H1 (cell line): ENCODE measurements around the gene TIMP3. TPM values are rescaled to one million over a fixed set of nuclear protein-coding genes. Genes with fewer than 3 reads are reported as not detected.
A peak's percentile ranks its signal among the peaks of the same experiment; 100 is the strongest.

Experiments used
- CTCF ChIA-PET: fragments of 300-600 bp; sonication (Branson Sonifier 250); formaldehyde crosslinking; loops from one replicate; lab custom pipeline; 2021; ENCODE audit not compliant: partially characterized antibody; lab: Charles Lee
- POLR2A ChIA-PET: fragments of 300-600 bp; sonication (Branson Sonifier 250); formaldehyde crosslinking; loops from one replicate; lab custom pipeline; 2021; ENCODE audit warnings: inconsistent platforms; ENCODE audit not compliant: partially characterized antibody; lab: Charles Lee
- DNase-seq, 2 experiments: peaks; one replicate each; pipeline versions ENCODE4 v3.0.0 to v3.0.0-alpha.2; 2010 to 2022; ENCODE audit warnings: low spot score in 2 of 2, low read depth in 1 of 2, mixed read lengths in 1 of 2
- FAIRE-seq: peaks from 2 replicates; lab custom pipeline; 2011; peaks lifted over from hg19 to GRCh38; lab: Jason Lieb, UNC
- H2AFZ ChIP-seq: 2 replicates; pipeline ENCODE4 v1.8.1; 2012; ENCODE audit warnings: low read length, inconsistent platforms
- H2AK5ac ChIP-seq: 2 replicates; pipeline ENCODE4 v1.6.1; 2013; ENCODE audit warnings: low read depth, low read length
- H2BK120ac ChIP-seq: replicated peaks from 2 replicates; pipeline ENCODE3; 2013; ENCODE audit warnings: low read depth, low read length, inconsistent platforms
- H2BK12ac ChIP-seq: 2 replicates; pipeline ENCODE4 v1.6.1; 2013; ENCODE audit warnings: low read depth, low read length
- H2BK15ac ChIP-seq: 2 replicates; pipeline ENCODE4 v1.6.1; 2013; ENCODE audit warnings: low read length
- H2BK20ac ChIP-seq: 2 replicates; pipeline ENCODE4 v1.6.1; 2013; ENCODE audit warnings: low read length
- H2BK5ac ChIP-seq: 2 replicates; pipeline ENCODE4 v1.6.1; 2013; ENCODE audit warnings: low read depth, low read length
- H3K14ac ChIP-seq: 2 replicates; pipeline ENCODE4 v1.6.1; 2013; ENCODE audit warnings: inconsistent platforms; ENCODE audit not compliant: insufficient read length
- H3K18ac ChIP-seq: 2 replicates; pipeline ENCODE4 v1.6.1; 2013; ENCODE audit warnings: low read length; ENCODE audit errors: extremely low read depth
- H3K23ac ChIP-seq: 2 replicates; pipeline ENCODE4 v1.6.1; 2013; ENCODE audit warnings: inconsistent platforms; ENCODE audit not compliant: insufficient read length
- H3K23me2 ChIP-seq: 2 replicates; pipeline ENCODE4 v1.6.1; 2013; ENCODE audit warnings: low read depth, low read length
- H3K27ac ChIP-seq: 2 replicates; pipeline ENCODE4 v1.6.1; 2011; ENCODE audit warnings: low read depth, low read length, inconsistent platforms
- H3K27me3 ChIP-seq, 4 experiments: replicated peaks in 1 of 4; 1 replicate in 1 of 4; 2 replicates in 3 of 4; pipeline versions ENCODE4 v1.6.1 to v1.8.1; 2011 to 2013; ENCODE audit warnings: low read length in 3 of 4, mild to moderate bottlenecking in 3 of 4, inconsistent platforms in 2 of 4, mixed read lengths in 2 of 4, moderate library complexity in 1 of 4; ENCODE audit not compliant: control insufficient read depth in 3 of 4, insufficient read depth in 3 of 4; ENCODE audit errors: extremely low read depth in 1 of 4
- H3K36me3 ChIP-seq, 4 experiments: 2 replicates each; pipeline versions ENCODE4 v1.6.1 to v1.8.1; 2011 to 2013; ENCODE audit warnings: mild to moderate bottlenecking in 4 of 4, low read length in 3 of 4, moderate library complexity in 2 of 4, control low read depth in 1 of 4, inconsistent platforms in 1 of 4; ENCODE audit not compliant: insufficient read depth in 4 of 4, control insufficient read depth in 2 of 4
- H3K4ac ChIP-seq: replicated peaks from 2 replicates; pipeline ENCODE3; 2013; ENCODE audit warnings: low read length, low read depth, mixed read lengths, inconsistent platforms; ENCODE audit not compliant: insufficient read length
- H3K4me1 ChIP-seq, 4 experiments: replicated peaks in 1 of 4; 1 replicate in 1 of 4; 2 replicates in 3 of 4; pipeline versions ENCODE4 v1.6.1 to v1.8.1; 2011 to 2013; ENCODE audit warnings: low read length in 3 of 4, inconsistent platforms in 2 of 4, mixed read lengths in 1 of 4; ENCODE audit not compliant: insufficient read depth in 4 of 4, control insufficient read depth in 3 of 4
- H3K4me2 ChIP-seq, 2 experiments: 2 replicates each; pipeline versions ENCODE4 v1.6.1 to v1.8.1; 2011 to 2013; ENCODE audit warnings: low read depth in 2 of 2, low read length in 2 of 2, control low read depth in 1 of 2, inconsistent platforms in 1 of 2, mild to moderate bottlenecking in 1 of 2; ENCODE audit not compliant: insufficient read depth in 1 of 2
- H3K4me3 ChIP-seq, 4 experiments: fragments of 200-600, 300-600 bp in 1 of 4; sonication (generic), shearing (Covaris generic), sonication (Bioruptor Twin) in 1 of 4; 2 replicates each; pipeline versions ENCODE4 v1.5.1 to v1.8.1; 2011 to 2016; ENCODE audit warnings: low read length in 4 of 4, low read depth in 3 of 4, control low read depth in 2 of 4, inconsistent platforms in 2 of 4, mild to moderate bottlenecking in 2 of 4, mixed read lengths in 1 of 4, moderate library complexity in 1 of 4; ENCODE audit not compliant: insufficient read depth in 2 of 4; ENCODE audit errors: extremely low read depth in 1 of 4
- H3K56ac ChIP-seq: replicated peaks from 2 replicates; pipeline ENCODE3; 2013; ENCODE audit warnings: low read depth, mild to moderate bottlenecking, mixed read lengths, low read length, inconsistent platforms; ENCODE audit not compliant: insufficient read length
- H3K79me1 ChIP-seq: 2 replicates; pipeline ENCODE4 v1.6.1; 2013; ENCODE audit warnings: low read depth, low read length, control low read depth
- H3K79me2 ChIP-seq, 2 experiments: 2 replicates each; pipeline versions ENCODE4 v1.6.1 to v1.8.1; 2012 to 2013; ENCODE audit warnings: low read length in 2 of 2, mild to moderate bottlenecking in 2 of 2, inconsistent platforms in 1 of 2; ENCODE audit not compliant: insufficient read depth in 2 of 2, control insufficient read depth in 1 of 2
- H3K9ac ChIP-seq, 4 experiments: replicated peaks in 1 of 4; 1 replicate in 1 of 4; 2 replicates in 3 of 4; pipeline versions ENCODE4 v1.6.1 to v1.8.1; 2011 to 2013; ENCODE audit warnings: low read depth in 3 of 4, low read length in 3 of 4, control low read depth in 2 of 4, mild to moderate bottlenecking in 2 of 4, moderate library complexity in 2 of 4, inconsistent platforms in 1 of 4; ENCODE audit errors: extremely low read depth in 1 of 4
- H3K9me3 ChIP-seq, 2 experiments: 2 replicates each; pipeline versions ENCODE4 v1.6.1 to v1.8.1; 2012 to 2013; ENCODE audit warnings: mild to moderate bottlenecking in 2 of 2, moderate library complexity in 2 of 2, control low read depth in 1 of 2, inconsistent platforms in 1 of 2, low read depth in 1 of 2, low read length in 1 of 2, mixed read lengths in 1 of 2; ENCODE audit not compliant: insufficient read depth in 2 of 2
- H4K20me1 ChIP-seq, 2 experiments: replicated peaks in 1 of 2; 2 replicates each; pipeline versions ENCODE3 to v1.8.1; 2011 to 2013; ENCODE audit warnings: inconsistent platforms in 2 of 2, low read length in 2 of 2, mild to moderate bottlenecking in 1 of 2; ENCODE audit not compliant: insufficient read depth in 2 of 2, control insufficient read depth in 1 of 2
- H4K5ac ChIP-seq: 2 replicates; pipeline ENCODE4 v1.6.1; 2013; ENCODE audit warnings: low read length, low read depth, mixed read lengths, inconsistent platforms; ENCODE audit not compliant: insufficient read length
- H4K8ac ChIP-seq: 2 replicates; pipeline ENCODE4 v1.8.0; 2013; ENCODE audit warnings: mild to moderate bottlenecking, moderate library complexity, low read length, inconsistent platforms; ENCODE audit not compliant: insufficient read depth; ENCODE audit errors: extremely low read depth
- H4K91ac ChIP-seq: replicated peaks from 2 replicates; pipeline ENCODE3; 2013; ENCODE audit warnings: low read length, mixed read lengths, inconsistent platforms; ENCODE audit not compliant: insufficient read length
- EZH2 ChIP-seq: fragments of 200-600 bp; sonication (generic); IDR thresholded peaks from 2 replicates; pipeline ENCODE4 v1.7.1; 2012; ENCODE audit warnings: low read depth, mild to moderate bottlenecking, moderate library complexity, low read length, inconsistent platforms; ENCODE audit not compliant: severe bottlenecking
- MAFK ChIP-seq: IDR thresholded peaks from 2 replicates; pipeline ENCODE4 v1.6.1; 2012; ENCODE audit warnings: low read depth, mild to moderate bottlenecking, improper control_type of control experiment, low read length
- RAD21 ChIP-seq, 2 experiments: IDR thresholded peaks in 1 of 2; conservative IDR thresholded peaks in 1 of 2; 2 replicates each; pipeline ENCODE4 v1.6.1; 2011; ENCODE audit warnings: low read depth in 2 of 2, low read length in 2 of 2, improper control_type of control experiment in 1 of 2, inconsistent platforms in 1 of 2, mild to moderate bottlenecking in 1 of 2, moderate library complexity in 1 of 2
- WGBS, 2 experiments: shearing (Covaris generic) in 1 of 2; methylation state at CpG; one replicate each; pipeline versions ENCODE4 v1.1.6 to v1.1.7; 2013 to 2015; ENCODE audit warnings: low lambda C conversion rate in 2 of 2, mixed read lengths in 2 of 2, inconsistent platforms in 1 of 2, low coverage in 1 of 2, missing lambda C conversion rate in 1 of 2; ENCODE audit not compliant: insufficient replicate concordance in 2 of 2, insufficient coverage in 1 of 2, insufficient read length in 1 of 2; ENCODE audit errors: extremely low coverage in 1 of 2, missing lambda C conversion rate in 1 of 2; 5-methylcytosine and 5-hydroxymethylcytosine counted together
- polyA plus RNA-seq, 7 experiments: library from polyadenylated mRNA; depleted of rRNA in 3 of 7; stranded (reverse) in 5 of 7; unstranded in 2 of 7; fragments of >200 nt in 5 of 7; fragments of 200-250 nt in 2 of 7; gene quantifications; 1 replicate in 5 of 7; 2 replicates in 1 of 7; 4 replicates in 1 of 7; pipeline versions ENCODE4 v1.2.1 to v1.2.3, GENCODE V29; 2011 to 2013; ENCODE audit warnings: missing spikeins in 2 of 7, mixed read lengths in 2 of 7
- total RNA-seq: library from RNA; stranded (reverse); fragmentation: NEBNext Ultra II Directional; extraction: Animal tissue kit (Norgen Biotek cat#: 25700); gene quantifications from 2 replicates; pipeline ENCODE4 v1.2.1, GENCODE V29; 2021

The TIMP3 gene
- total and polyA plus RNA-seq, 2 of the 8 experiments (the other 6 are each of a cell fraction or from before 2014, with no cell fraction given), result 1.3 to 4.7 TPM

DNA sequence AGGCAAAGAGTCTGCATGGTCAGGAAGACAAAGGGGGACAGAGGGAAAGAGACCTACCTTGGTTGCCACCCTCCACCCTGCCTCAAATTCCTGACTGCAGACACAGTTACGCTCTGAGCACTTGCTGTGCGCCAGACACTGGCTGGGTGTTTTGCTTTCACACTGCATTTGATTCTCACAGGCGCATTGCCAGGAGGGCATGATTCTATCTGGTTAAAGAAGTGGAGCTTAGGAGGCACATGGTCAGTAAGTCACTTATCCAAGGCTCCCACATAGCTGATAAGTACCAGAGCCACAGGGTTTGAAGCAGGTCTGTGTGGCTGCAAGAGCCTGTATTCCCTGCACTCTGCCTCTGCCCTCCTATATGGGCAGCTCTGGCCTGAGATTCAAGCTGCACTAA lies 103.9 kb downstream of the TIMP3 start:
- H3K79me2 ChIP-seq, result no peaks in the 10 kb centered on the region
- POLR2A ChIA-PET, result no interaction called here
- no peak for FAIRE-seq
- H4K8ac ChIP-seq, result peak overlapping the region; percentile 9; the same call in 1 of the 2 replicates
- H3K9me3 ChIP-seq, result no peaks in the 10 kb centered on the region
- no peaks in the 10 kb centered on the region for H3K4me1 ChIP-seq
- no peak overlapping the region for H3K4me3 ChIP-seq
- no peak overlapping the region for H4K91ac ChIP-seq
- TF ChIP-seq RAD21 (IDR thresholded peaks at IDR 0.05 in 1 of 2, conservative IDR thresholded peaks at IDR 0.05 in 1 of 2; ENCODE audit: low read depth in 2 of 2, low read length in 2 of 2) (no peak), MAFK (no peak), EZH2 (no peak)
- TF ChIP-seq, all 59 proteins: peak for 0
- Histone ChIP-seq H3K4me2 (no peak overlapping the region), H2AFZ (no peak overlapping the region), H2BK12ac (no peak overlapping the region), H2BK5ac (no peak overlapping the region), H3K27me3 (no peaks in the 10 kb centered on the region), H2AK5ac (no peak overlapping the region), H3K4ac (no peak overlapping the region), H3K23me2 (no peaks in the 10 kb centered on the region), H2BK15ac (no peak overlapping the region), H3K27ac (no peak overlapping the region), H3K36me3 (no peaks in the 10 kb centered on the region), H3K14ac (no peak overlapping the region), H3K23ac (no peak overlapping the region), H3K9ac (no peak overlapping the region), H4K5ac (no peak overlapping the region), H2BK120ac (no peak overlapping the region), H3K56ac (no peak overlapping the region), H3K79me1 (no peaks in the 10 kb centered on the region), H2BK20ac (no peak overlapping the region), H4K20me1 (no peaks in the 10 kb centered on the region), H3K18ac (no peak overlapping the region)
- 71% methylated on average over 3 of the region's 3 CpGs; no CpG with 5 or more reads in 1 of the 2 experiments for WGBS, 2 experiments
- no peak for DNase-seq
- CTCF ChIA-PET, result interaction anchor here (0.6 to 0.9 kb wide), 2 partner anchors 80 to 87 kb away, joined by 3 to 5 read pairs; no protein-coding TSS in a partner anchor
